ENCODE measurements around the gene PCAT7.
"Not testable (repeated sequence)": the region's sequence is repeated elsewhere in the genome, so short reads cannot be mapped to it uniquely, and the experiment has no call there.

PCAT7 gene

GRCh38 chr9:94554439-94555331 is at the start of gene PCAT7:
Gene PCAT7, plus strand, starts transcription at chr9:94555083.
- peak; percentile 95 for DNase-seq

GRCh38 chr9:94506370-94506769 is 48.5 kb upstream of the PCAT7 start:
- not testable (repeated sequence) for DNase-seq

GRCh38 chr9:94507531-94508258 is 47.2 kb upstream of the PCAT7 start:
- DNase-seq, result no peak

- DNase-seq, result no peak
These were observed 43.5 kb upstream of the PCAT7 start for GRCh38 chr9:94511134-94511954.

GRCh38 chr9:94511955-94512265 is 43.0 kb upstream of the PCAT7 start:
- no peak for DNase-seq

- DNase-seq, result no peak
These were observed 40.2 kb upstream of the PCAT7 start for GRCh38 chr9:94514722-94515121.

- no peak for DNase-seq
These were observed 37.6 kb upstream of the PCAT7 start for GRCh38 chr9:94517254-94517653.

- DNase-seq, result no peak
These were observed 29.4 kb upstream of the PCAT7 start for GRCh38 chr9:94525396-94526035.

GRCh38 chr9:94526271-94526670 is 28.6 kb upstream of the PCAT7 start:
- no peak for DNase-seq

GRCh38 chr9:94526951-94527350 is 27.9 kb upstream of the PCAT7 start:
- DNase-seq, result no peak

- no peak for DNase-seq
These were observed 26.0 kb upstream of the PCAT7 start for GRCh38 chr9:94528886-94529285.

GRCh38 chr9:94533155-94533554 is 21.7 kb upstream of the PCAT7 start:
- DNase-seq, result no peak

GRCh38 chr9:94533601-94534000 is 21.3 kb upstream of the PCAT7 start:
- DNase-seq, result no peak

GRCh38 chr9:94534901-94535300 is 20.0 kb upstream of the PCAT7 start:
- no peak for DNase-seq

- DNase-seq, result no peak
These were observed 16.0 kb upstream of the PCAT7 start for GRCh38 chr9:94538908-94539307.

GRCh38 chr9:94544335-94544734 is 10.5 kb upstream of the PCAT7 start:
- DNase-seq, result not testable (repeated sequence)

GRCh38 chr9:94545940-94546339 is 8.9 kb upstream of the PCAT7 start:
- DNase-seq, result no peak

- peak; percentile 79 for DNase-seq
These were observed 1.6 kb upstream of the PCAT7 start for GRCh38 chr9:94553029-94553938.

GRCh38 chr9:94554078-94554438 is 825 bp upstream of the PCAT7 start:
- DNase-seq, result no peak

GRCh38 chr9:94557376-94557775 is 2.5 kb downstream of the PCAT7 start:
- no peak for DNase-seq

GRCh38 chr9:94560237-94560636 is 5.4 kb downstream of the PCAT7 start:
- no peak for DNase-seq

- no peak for DNase-seq
These were observed 8.7 kb downstream of the PCAT7 start for GRCh38 chr9:94563548-94563947.
